Liver (tissue), 9 donors: ENCODE data around the gene JMJD1C. TPM values are rescaled to one million over a fixed set of nuclear protein-coding genes. Genes with fewer than 3 reads are reported as not detected.

Source experiments
- DNase-seq: peaks from one replicate; pipeline ENCODE4 v3.0.0-alpha.2; 2017; ENCODE audit warnings: low spot score
- H3K27ac ChIP-seq, 2 donors: one replicate each; pipeline ENCODE4 v1.7.0; 2013; ENCODE audit warnings: inconsistent platforms in 2 of 2, low read length in 2 of 2, control low read depth in 1 of 2, low read depth in 1 of 2, mild to moderate bottlenecking in 1 of 2
- H3K27me3 ChIP-seq, 4 donors: one replicate each; pipeline versions ENCODE4 v1.6.1 to v1.7.0; 2013; ENCODE audit warnings: low read length in 3 of 4, inconsistent platforms in 1 of 4, mild to moderate bottlenecking in 1 of 4, moderate library complexity in 1 of 4; ENCODE audit not compliant: control insufficient read depth in 4 of 4, insufficient read depth in 4 of 4
- H3K36me3 ChIP-seq, 4 donors: one replicate each; pipeline versions ENCODE4 v1.6.1 to v1.7.0; 2013; ENCODE audit warnings: low read length in 3 of 4, mild to moderate bottlenecking in 3 of 4, low read depth in 1 of 4, moderate library complexity in 1 of 4; ENCODE audit not compliant: control insufficient read depth in 4 of 4, insufficient read depth in 3 of 4
- H3K4me1 ChIP-seq, 4 donors: one replicate each; pipeline versions ENCODE4 v1.6.1 to v1.7.0; 2013; ENCODE audit warnings: low read length in 3 of 4, mild to moderate bottlenecking in 3 of 4, moderate library complexity in 1 of 4; ENCODE audit not compliant: control insufficient read depth in 4 of 4, insufficient read depth in 4 of 4
- H3K4me3 ChIP-seq, 3 donors: one replicate each; pipeline versions ENCODE4 v1.6.1 to v1.7.0; 2013; ENCODE audit warnings: low read length in 3 of 3, control low read depth in 1 of 3, low read depth in 1 of 3, mild to moderate bottlenecking in 1 of 3
- H3K9ac ChIP-seq, 2 donors: one replicate each; pipeline ENCODE4 v1.7.0; 2013; ENCODE audit warnings: low read length in 2 of 2, mild to moderate bottlenecking in 2 of 2, moderate library complexity in 2 of 2, control low read depth in 1 of 2, low read depth in 1 of 2
- H3K9me3 ChIP-seq, 4 donors: one replicate each; pipeline versions ENCODE4 v1.6.1 to v1.7.0; 2013; ENCODE audit warnings: low read length in 3 of 4; ENCODE audit not compliant: control insufficient read depth in 4 of 4
- ATF3 ChIP-seq: IDR thresholded peaks from 2 replicates; pipeline ENCODE4 v1.6.1; 2016; ENCODE audit warnings: antibody characterized with exemption
- CTCF ChIP-seq: fragments of 150-350 bp; IDR thresholded peaks from 2 replicates; pipeline ENCODE4 v1.5.1; 2017; ENCODE audit warnings: improper control_type of control experiment, low read depth, low read length; ENCODE audit not compliant: missing input control
- EGR1 ChIP-seq, 2 donors: IDR thresholded peaks; 2 replicates each; pipeline ENCODE4 v1.6.1; 2016 to 2018; ENCODE audit warnings: antibody characterized with exemption in 2 of 2, low read depth in 2 of 2
- FOXA1 ChIP-seq: IDR thresholded peaks from 2 replicates; pipeline ENCODE4 v1.6.1; 2016; ENCODE audit warnings: antibody characterized with exemption
- FOXA2 ChIP-seq: IDR thresholded peaks from 2 replicates; pipeline ENCODE4 v1.6.1; 2016; ENCODE audit warnings: antibody characterized with exemption
- GABPA ChIP-seq, 2 donors: IDR thresholded peaks in 1 of 2; conservative IDR thresholded peaks in 1 of 2; 2 replicates each; pipeline ENCODE4 v1.6.1; 2016; ENCODE audit warnings: antibody characterized with exemption in 2 of 2, mild to moderate bottlenecking in 1 of 2, moderate library complexity in 1 of 2
- HNF4A ChIP-seq, 2 donors: conservative IDR thresholded peaks; 2 replicates each; pipeline ENCODE4 v1.6.1; 2016; ENCODE audit warnings: antibody characterized with exemption in 2 of 2, mild to moderate bottlenecking in 2 of 2
- HNF4G ChIP-seq: IDR thresholded peaks from 2 replicates; pipeline ENCODE4 v1.6.1; 2016; ENCODE audit warnings: antibody characterized with exemption
- JUND ChIP-seq, 2 donors: IDR thresholded peaks; 2 replicates each; pipeline ENCODE4 v1.6.1; 2016; ENCODE audit warnings: antibody characterized with exemption in 2 of 2
- MAX ChIP-seq: IDR thresholded peaks from 2 replicates; pipeline ENCODE4 v1.6.1; 2016; ENCODE audit warnings: antibody characterized with exemption
- NR2F2 ChIP-seq: IDR thresholded peaks from 2 replicates; pipeline ENCODE4 v1.6.1; 2016; ENCODE audit warnings: antibody characterized with exemption
- RAD21 ChIP-seq, 2 donors: IDR thresholded peaks; 2 replicates each; pipeline ENCODE4 v1.6.1; 2016; ENCODE audit warnings: antibody characterized with exemption in 2 of 2, mild to moderate bottlenecking in 2 of 2
- REST ChIP-seq: IDR thresholded peaks from 2 replicates; pipeline ENCODE4 v1.6.1; 2016; ENCODE audit warnings: antibody characterized with exemption, mild to moderate bottlenecking
- RXRA ChIP-seq, 2 donors: IDR thresholded peaks; 2 replicates each; pipeline ENCODE4 v1.6.1; 2017 to 2018; ENCODE audit warnings: antibody characterized with exemption in 2 of 2, mild to moderate bottlenecking in 1 of 2
- SP1 ChIP-seq: IDR thresholded peaks from 2 replicates; pipeline ENCODE4 v1.6.1; 2018; ENCODE audit warnings: antibody characterized with exemption, mild to moderate bottlenecking
- TAF1 ChIP-seq: conservative IDR thresholded peaks from 2 replicates; pipeline ENCODE4 v1.6.1; 2016; ENCODE audit warnings: antibody characterized with exemption, mild to moderate bottlenecking
- YY1 ChIP-seq: IDR thresholded peaks from 2 replicates; pipeline ENCODE4 v1.6.1; 2016; ENCODE audit warnings: antibody characterized with exemption, mild to moderate bottlenecking
- ZBTB33 ChIP-seq: IDR thresholded peaks from 2 replicates; pipeline ENCODE4 v1.6.1; 2016; ENCODE audit warnings: antibody characterized with exemption
- WGBS: extraction: QIAGEN DNeasy Blood & Tissue Kit; methylation state at CpG from one replicate; pipeline ENCODE4 v1.1.7; 2013; 5-methylcytosine and 5-hydroxymethylcytosine counted together
- polyA plus RNA-seq, 2 donors: library from polyadenylated mRNA; stranded (reverse) in 1 of 2; unstranded in 1 of 2; fragments of 200-250 nt in 1 of 2; fragments of >200 nt in 1 of 2; fragmentation: Nextera tagmentation in 1 of 2; extraction: Ambion mirVana in 1 of 2; gene quantifications; one replicate each; pipeline versions ENCODE4 v1.2.1 to v1.2.3, GENCODE V29; 2013 to 2015
- total RNA-seq, 2 donors: library from RNA; depleted of rRNA; stranded (reverse); fragments of >200 nt; gene quantifications; one replicate each; pipeline ENCODE4 v1.2.3, GENCODE V29; 2014
- donor health status: healthy.
- donor health status: healthy.
- donor health status: healthy.
- donor health status: healthy.
- donor health status: healthy.

Gene JMJD1C
- total and polyA plus RNA-seq, 4 donors: 11.0 to 93.1 (median 56.0) TPM

GRCh38 chr10:63454631-63455030 is 11.1 kb downstream of the JMJD1C start (continued):
- TF ChIP-seq MAX: no peak
- no peak for TF ChIP-seq GABPA (IDR thresholded peaks at IDR 0.05 in 1 of 2, conservative IDR thresholded peaks at IDR 0.05 in 1 of 2)
- TF ChIP-seq RAD21 (IDR thresholded peaks at IDR 0.05): no peak
- no peak for TF ChIP-seq HNF4G
- TF ChIP-seq RXRA (IDR thresholded peaks at IDR 0.05): no peak
- no peak for TF ChIP-seq YY1
- TF ChIP-seq FOXA1: no peak
- TF ChIP-seq JUND (IDR thresholded peaks at IDR 0.05): no peak
- TF ChIP-seq TAF1: no peak
- TF ChIP-seq FOXA2: no peak

- Histone ChIP-seq H3K36me3 (peaks cover 0 to 2% (median 0%) of the 10 kb centered on the region in 4 donors), H3K27me3 (no peaks in the 10 kb centered on the region), H3K27ac (no peak overlapping the region), H3K9me3 (no peaks in the 10 kb centered on the region), H3K9ac (no peak overlapping the region), H3K4me1 (no peaks in the 10 kb centered on the region), H3K4me3 (no peak overlapping the region)
- TF ChIP-seq FOXA2 (no peak), NR2F2 (no peak), SP1 (no peak)
- no peak for DNase-seq
These were observed 13.3 kb downstream of the JMJD1C start for GRCh38 chr10:63452524-63452923.

- no peak overlapping the region for H3K9ac ChIP-seq
- TF ChIP-seq JUND (IDR thresholded peaks at IDR 0.05) (no peak), CTCF (no peak), HNF4G (no peak), GABPA (IDR thresholded peaks at IDR 0.05 in 1 of 2, conservative IDR thresholded peaks at IDR 0.05 in 1 of 2) (no peak), RAD21 (IDR thresholded peaks at IDR 0.05) (no peak), HNF4A (conservative IDR thresholded peaks at IDR 0.05) (no peak), YY1 (no peak), MAX (no peak), FOXA2 (no peak), FOXA1 (no peak), RXRA (IDR thresholded peaks at IDR 0.05) (no peak), TAF1 (no peak), ATF3 (no peak), REST (no peak), ZBTB33 (no peak), SP1 (no peak), NR2F2 (no peak), EGR1 (IDR thresholded peaks at IDR 0.05; ENCODE audit: low read depth in 2 of 2) (no peak)
- DNase-seq: no peak
- H3K27ac ChIP-seq: no peak overlapping the region
- H3K9me3 ChIP-seq: no peaks in the 10 kb centered on the region
- no peaks in the 10 kb centered on the region for H3K27me3 ChIP-seq
- H3K36me3 ChIP-seq: no peaks in the 10 kb centered on the region
- peaks cover 0 to 4% (median 1%) of the 10 kb centered on the region in 4 donors for H3K4me1 ChIP-seq
- H3K4me3 ChIP-seq: no peak overlapping the region
- 97% methylated on average over 1 of the region's 1 CpG for WGBS
These were observed 18.9 kb downstream of the JMJD1C start for GRCh38 chr10:63446716-63447440.
